HepG2 (cell line): ENCODE data around the gene KCND3.

ENCODE experiments used
- ARNTL ChIP-seq: sonication (generic); formaldehyde crosslinking; IDR thresholded peaks from 2 replicates; pipeline ENCODE4 v1.4.0; 2020; ENCODE audit warnings: mild to moderate bottlenecking, missing genetic modification reagents
- CTCF ChIP-seq: sonication (generic); formaldehyde crosslinking; IDR thresholded peaks from 2 replicates; pipeline ENCODE4 v1.5.0; 2020; ENCODE audit warnings: mild to moderate bottlenecking, missing genetic modification reagents, moderate library complexity
- HMGA1 ChIP-seq: sonication (generic); formaldehyde crosslinking; conservative IDR thresholded peaks from 2 replicates; pipeline ENCODE4 v1.4.0; 2020; ENCODE audit warnings: missing genetic modification reagents
- KDM6A ChIP-seq: IDR thresholded peaks from 2 replicates; pipeline ENCODE4 v1.6.1; 2016; ENCODE audit warnings: low read depth
- NCOA2 ChIP-seq: sonication (generic); formaldehyde crosslinking; IDR thresholded peaks from 2 replicates; pipeline ENCODE4 v1.8.0; 2022; ENCODE audit warnings: inconsistent platforms
- PCBP1 ChIP-seq: fragments of 200-400 bp; formaldehyde crosslinking; IDR thresholded peaks from 2 replicates; pipeline ENCODE4 v1.6.1; 2017; ENCODE audit warnings: mild to moderate bottlenecking, low read depth, low read length, borderline replicate concordance
- SATB2 ChIP-seq: sonication (generic); formaldehyde crosslinking; IDR thresholded peaks from 2 replicates; pipeline ENCODE4 v1.5.0; 2020; ENCODE audit warnings: missing genetic modification reagents
- SIN3B ChIP-seq: fragments of 150-350 bp; IDR thresholded peaks from 2 replicates; pipeline ENCODE4 v1.6.1; 2014; ENCODE audit warnings: low read length
- USF2 ChIP-seq, 2 experiments: sonication (generic) in 1 of 2; formaldehyde crosslinking in 1 of 2; IDR thresholded peaks; 2 replicates each; pipeline versions ENCODE4 v1.5.1 to v1.6.1; 2011 to 2020; ENCODE audit warnings: borderline replicate concordance in 1 of 2, low read depth in 1 of 2, low read length in 1 of 2, mild to moderate bottlenecking in 1 of 2, missing genetic modification reagents in 1 of 2, moderate library complexity in 1 of 2
- ZBTB20 ChIP-seq: sonication (generic); formaldehyde crosslinking; IDR thresholded peaks from 2 replicates; pipeline ENCODE4 v1.8.1; 2023; ENCODE audit warnings: missing genetic modification reagents, low read depth, mild to moderate bottlenecking, borderline replicate concordance
- ZBTB26 ChIP-seq: IDR thresholded peaks from 2 replicates; pipeline ENCODE4 v1.6.1; 2016; ENCODE audit warnings: missing compliant biosample characterization, missing genetic modification reagents, borderline replicate concordance
- TF ChIP-seq, protein P1 (sequence below), 2 experiments: IDR thresholded peaks; 2 replicates each; pipeline ENCODE4 v1.6.1; 2011 to 2012; ENCODE audit warnings: low read length in 2 of 2, borderline replicate concordance in 1 of 2, low read depth in 1 of 2, mild to moderate bottlenecking in 1 of 2, moderate library complexity in 1 of 2

GRCh38 chr1:111841189-111841588, 148.3 kb downstream of the KCND3 start:
- TF ChIP-seq NCOA2 (CRISPR knock-in tag) (no peak), USF2 (IDR thresholded peaks at IDR 0.05; ENCODE audit: low read depth, low read length) (no peak), USF2 (CRISPR knock-in tag; IDR thresholded peaks at IDR 0.05; ENCODE audit: borderline replicate concordance) (no peak), SATB2 (CRISPR knock-in tag) (no peak), PCBP1 (no peak), SIN3B (no peak), KDM6A (CRISPR knock-in tag) (no peak), CTCF (no peak), HMGA1 (CRISPR knock-in tag) (no peak), ARNTL (CRISPR knock-in tag) (no peak), ZBTB26 (CRISPR knock-in tag) (no peak), ZBTB20 (CRISPR knock-in tag) (no peak)
- TF ChIP-seq, protein P1, sequence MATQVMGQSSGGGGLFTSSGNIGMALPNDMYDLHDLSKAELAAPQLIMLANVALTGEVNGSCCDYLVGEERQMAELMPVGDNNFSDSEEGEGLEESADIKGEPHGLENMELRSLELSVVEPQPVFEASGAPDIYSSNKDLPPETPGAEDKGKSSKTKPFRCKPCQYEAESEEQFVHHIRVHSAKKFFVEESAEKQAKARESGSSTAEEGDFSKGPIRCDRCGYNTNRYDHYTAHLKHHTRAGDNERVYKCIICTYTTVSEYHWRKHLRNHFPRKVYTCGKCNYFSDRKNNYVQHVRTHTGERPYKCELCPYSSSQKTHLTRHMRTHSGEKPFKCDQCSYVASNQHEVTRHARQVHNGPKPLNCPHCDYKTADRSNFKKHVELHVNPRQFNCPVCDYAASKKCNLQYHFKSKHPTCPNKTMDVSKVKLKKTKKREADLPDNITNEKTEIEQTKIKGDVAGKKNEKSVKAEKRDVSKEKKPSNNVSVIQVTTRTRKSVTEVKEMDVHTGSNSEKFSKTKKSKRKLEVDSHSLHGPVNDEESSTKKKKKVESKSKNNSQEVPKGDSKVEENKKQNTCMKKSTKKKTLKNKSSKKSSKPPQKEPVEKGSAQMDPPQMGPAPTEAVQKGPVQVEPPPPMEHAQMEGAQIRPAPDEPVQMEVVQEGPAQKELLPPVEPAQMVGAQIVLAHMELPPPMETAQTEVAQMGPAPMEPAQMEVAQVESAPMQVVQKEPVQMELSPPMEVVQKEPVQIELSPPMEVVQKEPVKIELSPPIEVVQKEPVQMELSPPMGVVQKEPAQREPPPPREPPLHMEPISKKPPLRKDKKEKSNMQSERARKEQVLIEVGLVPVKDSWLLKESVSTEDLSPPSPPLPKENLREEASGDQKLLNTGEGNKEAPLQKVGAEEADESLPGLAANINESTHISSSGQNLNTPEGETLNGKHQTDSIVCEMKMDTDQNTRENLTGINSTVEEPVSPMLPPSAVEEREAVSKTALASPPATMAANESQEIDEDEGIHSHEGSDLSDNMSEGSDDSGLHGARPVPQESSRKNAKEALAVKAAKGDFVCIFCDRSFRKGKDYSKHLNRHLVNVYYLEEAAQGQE (IDR thresholded peaks at IDR 0.05; ENCODE audit: borderline replicate concordance in 1 of 2, low read depth in 1 of 2, low read length in 2 of 2) = no peak
